A549 (cell line): ENCODE results near the gene CCDC77.
A peak's percentile ranks its signal among the peaks of the same experiment; 100 is the strongest.

ENCODE experiments used
- CHD2 ChIP-seq: fragments of 150-350 bp; IDR thresholded peaks from 2 replicates; pipeline ENCODE4 v1.6.1; 2014; ENCODE audit warnings: low read length; ENCODE audit not compliant: partially characterized antibody
- EHMT2 ChIP-seq: fragments of 200-600 bp; sonication (generic); IDR thresholded peaks from 2 replicates; pipeline ENCODE4 v1.6.1; 2016; ENCODE audit warnings: antibody characterized with exemption, low read depth, mild to moderate bottlenecking, moderate library complexity
- EP300 ChIP-seq, 2 experiments: fragments of >200 bp; sonication (Bioruptor Twin); formaldehyde crosslinking; IDR thresholded peaks; 2 replicates in 1 of 2; 3 replicates in 1 of 2; pipeline ENCODE4 v1.6.1; 2016 to 2017
- NR3C1 ChIP-seq: fragments of >200 bp; sonication (Bioruptor Twin); formaldehyde crosslinking; IDR thresholded peaks from 3 replicates; pipeline ENCODE4 v1.6.1; 2017
- POLR2A ChIP-seq: IDR thresholded peaks from 2 replicates; pipeline ENCODE4 v1.6.1; 2012; ENCODE audit warnings: mild to moderate bottlenecking, low read length
- RFX5 ChIP-seq: fragments of 450-650 bp; IDR thresholded peaks from 2 replicates; pipeline ENCODE4 v1.7.1; 2014; ENCODE audit warnings: antibody characterized with exemption, mild to moderate bottlenecking, moderate library complexity
- TF ChIP-seq, protein P1 (sequence below): IDR thresholded peaks from 2 replicates; pipeline ENCODE4 v1.6.1; 2012; ENCODE audit warnings: low read depth, borderline replicate concordance
- TF ChIP-seq, protein P2 (sequence below): fragments of >200 bp; sonication (Bioruptor Twin); formaldehyde crosslinking; IDR thresholded peaks from 3 replicates; pipeline ENCODE4 v1.5.1; 2016

DNA sequence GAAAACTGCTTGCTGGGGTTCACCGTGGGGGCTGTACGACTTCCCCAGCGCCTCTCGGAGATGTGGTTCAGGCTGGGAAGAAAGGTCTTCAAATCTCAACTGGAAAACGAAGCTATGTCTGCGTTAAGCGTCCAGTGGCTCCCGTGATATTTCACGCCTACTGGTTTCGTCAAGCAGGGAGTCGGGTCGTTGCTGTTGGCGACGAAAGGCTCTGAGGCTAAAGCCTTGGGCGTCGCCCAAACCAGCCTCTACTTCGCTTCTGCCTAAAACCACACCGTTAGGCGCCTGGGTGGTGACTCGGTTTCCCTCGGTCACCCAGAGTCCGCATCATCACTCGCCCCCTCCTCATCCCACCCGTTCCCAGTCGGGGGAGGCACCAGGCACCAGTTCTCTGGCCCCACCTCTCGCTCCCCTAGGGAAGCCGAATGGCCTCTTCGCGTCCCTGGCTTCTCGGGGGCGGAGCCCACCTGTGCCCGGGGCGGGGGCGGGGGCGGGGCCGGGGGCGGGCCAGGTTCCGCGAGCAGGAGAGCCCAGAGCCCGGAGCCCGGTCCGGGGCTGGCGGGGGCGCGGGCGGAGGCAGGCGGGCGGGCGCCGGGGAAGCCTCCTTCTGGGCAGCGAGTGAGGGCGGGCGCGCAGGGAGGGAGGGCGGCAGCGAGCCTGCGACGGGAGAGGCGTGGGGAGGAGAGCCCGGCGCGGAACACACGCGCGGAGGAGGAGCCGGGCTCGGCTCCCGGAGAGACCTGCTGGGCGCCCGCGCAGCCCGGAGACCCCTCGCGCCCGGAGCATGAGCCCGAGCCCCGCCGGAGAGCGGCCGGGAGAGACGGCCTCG lies 58.2 kb downstream of the CCDC77 start, which contains the start of gene B4GALNT3:
- TF ChIP-seq POLR2A: no peak
- no peak for TF ChIP-seq EHMT2
- no peak for TF ChIP-seq EP300 (IDR thresholded peaks at IDR 0.05)
- TF ChIP-seq RFX5: no peak
- TF ChIP-seq, protein P1, sequence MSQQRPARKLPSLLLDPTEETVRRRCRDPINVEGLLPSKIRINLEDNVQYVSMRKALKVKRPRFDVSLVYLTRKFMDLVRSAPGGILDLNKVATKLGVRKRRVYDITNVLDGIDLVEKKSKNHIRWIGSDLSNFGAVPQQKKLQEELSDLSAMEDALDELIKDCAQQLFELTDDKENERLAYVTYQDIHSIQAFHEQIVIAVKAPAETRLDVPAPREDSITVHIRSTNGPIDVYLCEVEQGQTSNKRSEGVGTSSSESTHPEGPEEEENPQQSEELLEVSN: peak; percentile 57; the same call in 1 of the 2 replicates
- TF ChIP-seq, protein P2, sequence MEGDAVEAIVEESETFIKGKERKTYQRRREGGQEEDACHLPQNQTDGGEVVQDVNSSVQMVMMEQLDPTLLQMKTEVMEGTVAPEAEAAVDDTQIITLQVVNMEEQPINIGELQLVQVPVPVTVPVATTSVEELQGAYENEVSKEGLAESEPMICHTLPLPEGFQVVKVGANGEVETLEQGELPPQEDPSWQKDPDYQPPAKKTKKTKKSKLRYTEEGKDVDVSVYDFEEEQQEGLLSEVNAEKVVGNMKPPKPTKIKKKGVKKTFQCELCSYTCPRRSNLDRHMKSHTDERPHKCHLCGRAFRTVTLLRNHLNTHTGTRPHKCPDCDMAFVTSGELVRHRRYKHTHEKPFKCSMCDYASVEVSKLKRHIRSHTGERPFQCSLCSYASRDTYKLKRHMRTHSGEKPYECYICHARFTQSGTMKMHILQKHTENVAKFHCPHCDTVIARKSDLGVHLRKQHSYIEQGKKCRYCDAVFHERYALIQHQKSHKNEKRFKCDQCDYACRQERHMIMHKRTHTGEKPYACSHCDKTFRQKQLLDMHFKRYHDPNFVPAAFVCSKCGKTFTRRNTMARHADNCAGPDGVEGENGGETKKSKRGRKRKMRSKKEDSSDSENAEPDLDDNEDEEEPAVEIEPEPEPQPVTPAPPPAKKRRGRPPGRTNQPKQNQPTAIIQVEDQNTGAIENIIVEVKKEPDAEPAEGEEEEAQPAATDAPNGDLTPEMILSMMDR: no peak
- no peak for TF ChIP-seq CHD2
- TF ChIP-seq NR3C1: no peak
